Upper lobe of left lung (tissue), 6 donors: Measurements from ENCODE around the gene KRTAP5-2. TPM values are rescaled to one million over a fixed set of nuclear protein-coding genes. Genes with fewer than 3 reads are reported as not detected.

ENCODE experiments used
- ATAC-seq, 2 donors: fragments of 200-7000 bp; cut with Tn5 transposase; one replicate each; pipeline ENCODE4 v1.9.1; 2022; ENCODE audit warnings: mild to moderate bottlenecking in 2 of 2, moderate library complexity in 2 of 2; ENCODE audit not compliant: low FRiP score in 2 of 2
- DNase-seq, 2 donors: peaks; one replicate each; pipeline ENCODE4 v3.0.0-alpha.2; 2019 to 2020
- H3K27ac ChIP-seq, 4 donors: fragments of 200-600 bp; sonication (generic); one replicate each; pipeline ENCODE4 v1.5.1; 2016 to 2019
- H3K27me3 ChIP-seq, 4 donors: fragments of 200-600 bp; sonication (generic); one replicate each; pipeline ENCODE4 v1.5.1; 2017 to 2019
- H3K36me3 ChIP-seq, 4 donors: fragments of 200-600 bp; sonication (generic); one replicate each; pipeline ENCODE4 v1.5.1; 2016 to 2019
- H3K4me1 ChIP-seq, 4 donors: fragments of 200-600 bp; sonication (generic); one replicate each; pipeline ENCODE4 v1.5.1; 2018 to 2019
- H3K4me3 ChIP-seq, 4 donors: fragments of 200-600 bp; sonication (generic); one replicate each; pipeline ENCODE4 v1.5.1; 2017 to 2019; ENCODE audit warnings: mild to moderate bottlenecking in 2 of 4, moderate library complexity in 1 of 4
- H3K9me3 ChIP-seq, 4 donors: fragments of 200-600 bp; sonication (generic); one replicate each; pipeline ENCODE4 v1.5.1; 2018 to 2019
- CTCF ChIP-seq, 6 experiments: fragments of 450-650 bp in 4 of 6; fragments of 200-600 bp in 2 of 6; sonication (generic) in 2 of 6; IDR thresholded peaks; one replicate each; pipeline ENCODE4 v1.5.1; 2016 to 2019; ENCODE audit warnings: antibody characterized with exemption in 6 of 6
- EP300 ChIP-seq, 4 donors: sonication (generic); formaldehyde crosslinking; IDR thresholded peaks; one replicate each; pipeline ENCODE4 v1.5.1; 2017; ENCODE audit warnings: antibody characterized with exemption in 4 of 4, control low read depth in 2 of 4
- POLR2A ChIP-seq, 4 donors: fragments of 450-650 bp; IDR thresholded peaks; one replicate each; pipeline ENCODE4 v1.5.1; 2016 to 2017; ENCODE audit warnings: antibody characterized with exemption in 4 of 4, mild to moderate bottlenecking in 2 of 4
- POLR2AphosphoS5 ChIP-seq, 2 donors: sonication (generic); formaldehyde crosslinking; IDR thresholded peaks; one replicate each; pipeline ENCODE4 v1.5.1; 2017; ENCODE audit warnings: antibody characterized with exemption in 2 of 2
- WGBS, 2 donors: methylation state at CpG; one replicate each; pipeline ENCODE4 v1.1.5; 2017 to 2018; 5-methylcytosine and 5-hydroxymethylcytosine counted together
- total RNA-seq, 6 donors: library from RNA; depleted of rRNA in 4 of 6; stranded (reverse); fragments of >200 nt in 4 of 6; gene quantifications; one replicate each; pipeline versions ENCODE4 v1.1.0 to v1.2.1, GENCODE V29; 2016 to 2021
- donor health status: DM: no; HTN: no; CAD: no; lungs with moderate emphysema.
- donor health status: DM: no; HTN: yes; CAD: no; lungs with severe emphysema.

Gene KRTAP5-2
- total RNA-seq, 6 donors from 2014 or later, result not detected

DNA sequence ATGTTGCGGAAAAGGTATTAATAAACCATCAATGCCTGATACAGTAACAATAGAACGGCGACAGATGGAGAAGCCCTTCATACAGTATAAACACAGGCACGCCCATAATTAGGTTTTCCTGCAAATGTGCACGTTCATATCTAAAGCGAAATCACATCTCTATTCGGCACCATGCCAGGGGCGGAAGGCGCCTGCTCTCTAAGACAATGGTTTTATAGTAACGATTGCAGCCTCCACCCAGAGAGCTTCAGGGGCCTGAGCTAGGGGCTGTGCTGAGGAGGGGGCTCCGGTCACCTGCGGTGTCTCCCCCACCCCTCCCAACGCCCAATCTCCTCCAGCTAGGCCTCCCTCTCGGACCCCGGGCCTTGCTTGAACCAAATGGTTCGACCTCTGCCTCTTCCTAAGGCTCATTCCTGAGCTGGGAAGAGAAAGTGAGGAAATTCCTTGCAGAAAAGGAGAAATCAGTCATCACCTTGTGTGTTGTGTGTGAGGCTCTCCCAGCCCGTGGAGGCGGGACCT, 41.1 kb upstream of the KRTAP5-2 start:
- Histone ChIP-seq H3K27me3 (no peaks in the 10 kb centered on the region), H3K9me3 (no peaks in the 10 kb centered on the region), H3K27ac (no peak overlapping the region), H3K4me3 (no peak overlapping the region), H3K36me3 (no peaks in the 10 kb centered on the region), H3K4me1 (peaks cover 3 to 15% (median 13%) of the 10 kb centered on the region in 4 donors)
- DNase-seq (peak in 1 of 2 donors; percentile 39), ATAC-seq (no peak)
- TF ChIP-seq POLR2A (IDR thresholded peaks at IDR 0.05) (no peak), POLR2AphosphoS5 (IDR thresholded peaks at IDR 0.05) (peak in 1 of 2 donors; percentile 24)
- 55 to 56% methylated on average over 18 of the region's 18 CpGs for WGBS, 2 donors

- DNase-seq (no peak), ATAC-seq (no peak)
- TF ChIP-seq EP300 (IDR thresholded peaks at IDR 0.05), result no peak
- no peak for TF ChIP-seq CTCF (IDR thresholded peaks at IDR 0.05)
- no peak for TF ChIP-seq POLR2A (IDR thresholded peaks at IDR 0.05)
- TF ChIP-seq POLR2AphosphoS5 (IDR thresholded peaks at IDR 0.05), result no peak
- Histone ChIP-seq H3K9me3 (no peaks in the 10 kb centered on the region), H3K36me3 (no peaks in the 10 kb centered on the region), H3K4me1 (peaks cover 3 to 15% (median 13%) of the 10 kb centered on the region in 4 donors), H3K27me3 (no peaks in the 10 kb centered on the region), H3K4me3 (no peak overlapping the region), H3K27ac (no peak overlapping the region)
- 60 to 77% methylated on average over 8 of the region's 8 CpGs for WGBS, 2 donors
Observed at GRCh38 chr11:1638344-1638743, 40.2 kb upstream of the KRTAP5-2 start.

GRCh38 chr11:1637628-1638027, 39.5 kb upstream of the KRTAP5-2 start:
- WGBS, 2 donors, result 92 to 95% methylated on average over 2 of the region's 2 CpGs
- Histone ChIP-seq H3K4me1 (peaks cover 3 to 15% (median 13%) of the 10 kb centered on the region in 4 donors), H3K4me3 (no peak overlapping the region), H3K9me3 (no peaks in the 10 kb centered on the region), H3K36me3 (no peaks in the 10 kb centered on the region), H3K27me3 (no peaks in the 10 kb centered on the region), H3K27ac (no peak overlapping the region)
- TF ChIP-seq POLR2A (IDR thresholded peaks at IDR 0.05), result no peak
- TF ChIP-seq EP300 (IDR thresholded peaks at IDR 0.05), result no peak
- no peak for TF ChIP-seq POLR2AphosphoS5 (IDR thresholded peaks at IDR 0.05)
- no peak for TF ChIP-seq CTCF (IDR thresholded peaks at IDR 0.05)
- DNase-seq (no peak), ATAC-seq (no peak)

- 91 to 92% methylated on average over 19 of the region's 19 CpGs for WGBS, 2 donors
- no peak overlapping the region for H3K27ac ChIP-seq
- no peak for DNase-seq
- H3K4me3 ChIP-seq, result no peak overlapping the region
- H3K36me3 ChIP-seq, result no peaks in the 10 kb centered on the region
- H3K27me3 ChIP-seq, result no peaks in the 10 kb centered on the region
- peaks cover 3 to 18% (median 14%) of the 10 kb centered on the region in 4 donors for H3K4me1 ChIP-seq
- H3K9me3 ChIP-seq, result no peaks in the 10 kb centered on the region
- no peak for ATAC-seq
- no peak for TF ChIP-seq CTCF (IDR thresholded peaks at IDR 0.05)
- TF ChIP-seq POLR2AphosphoS5 (IDR thresholded peaks at IDR 0.05), result no peak
- no peak for TF ChIP-seq EP300 (IDR thresholded peaks at IDR 0.05)
- TF ChIP-seq POLR2A (IDR thresholded peaks at IDR 0.05), result no peak
Observed at GRCh38 chr11:1636291-1636950, 38.3 kb upstream of the KRTAP5-2 start.

DNA sequence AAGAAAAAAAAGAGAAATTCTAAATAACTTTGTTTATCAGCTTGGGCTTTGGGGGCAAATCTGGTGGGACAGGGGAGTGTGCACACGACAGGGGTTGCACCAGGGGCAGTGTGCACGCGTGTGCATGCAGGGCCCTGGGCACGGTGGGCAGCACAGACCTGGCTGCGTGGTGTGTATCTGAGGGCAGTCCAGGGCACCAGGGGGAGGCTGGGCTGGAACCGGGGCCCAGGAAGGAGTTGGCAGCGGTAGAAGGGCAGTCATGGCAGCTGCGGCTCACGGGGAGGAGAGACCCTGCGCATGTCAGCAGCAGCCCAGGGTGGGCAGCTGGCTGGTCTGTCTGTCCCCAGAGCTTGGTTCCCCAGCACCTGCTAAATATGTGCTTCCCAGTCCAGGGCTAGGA, 35.8 kb upstream of the KRTAP5-2 start:
- H3K36me3 ChIP-seq, result no peaks in the 10 kb centered on the region
- WGBS, 2 donors, result 90 to 96% methylated on average over 9 to 10 of the region's 10 CpGs

More for the DNA sequence above, 35.8 kb upstream of the KRTAP5-2 start:
- H3K4me1 ChIP-seq, result peaks cover 5 to 13% (median 8%) of the 10 kb centered on the region in 4 donors
- no peak overlapping the region for H3K27ac ChIP-seq
- no peak for DNase-seq
- H3K4me3 ChIP-seq, result no peak overlapping the region
- no peaks in the 10 kb centered on the region for H3K9me3 ChIP-seq
- TF ChIP-seq POLR2A (IDR thresholded peaks at IDR 0.05) (no peak), CTCF (IDR thresholded peaks at IDR 0.05) (no peak), POLR2AphosphoS5 (IDR thresholded peaks at IDR 0.05) (no peak), EP300 (IDR thresholded peaks at IDR 0.05) (no peak)
- ATAC-seq, result no peak
- H3K27me3 ChIP-seq, result peaks cover 0 to 2% (median 0%) of the 10 kb centered on the region in 4 donors
